Endothelial cell of umbilical vein (primary cell): ENCODE measurements around the gene ELOVL2. TPM values are rescaled to one million over a fixed set of nuclear protein-coding genes. Genes with fewer than 3 reads are reported as not detected.

Experiments
- BruUV-seq: library from RNA; stranded (reverse); fragments of 400-500 nt; replicated peaks from 2 replicates; lab custom pipeline; 2021; lab: Mats Ljungman, UMichigan
- CTCF ChIA-PET: fragments of 300-600, 350-600 bp; sonication (Branson Sonifier 250); formaldehyde crosslinking; loops from one replicate; lab custom pipeline; 2021; ENCODE audit warnings: antibody characterized with exemption, inconsistent platforms; lab: Charles Lee
- POLR2A ChIA-PET: fragments of 300-600, 350-600 bp; sonication (Branson Sonifier 250); formaldehyde crosslinking; loops from one replicate; lab custom pipeline; 2021; ENCODE audit warnings: antibody characterized with exemption, inconsistent platforms; lab: Charles Lee
- DNase-seq: peaks from one replicate; pipeline ENCODE4 v3.0.0-alpha.2; 2011; ENCODE audit warnings: low read depth, low spot score
- FAIRE-seq: peaks from 2 replicates; lab custom pipeline; 2011; peaks lifted over from hg19 to GRCh38; lab: Jason Lieb, UNC
- H2AFZ ChIP-seq: 2 replicates; pipeline ENCODE4 v1.6.0; 2012; ENCODE audit warnings: low read depth, low read length, control low read depth, inconsistent platforms
- H3K27ac ChIP-seq: 2 replicates; pipeline ENCODE4 v1.5.1; 2011; ENCODE audit warnings: low read depth, mild to moderate bottlenecking, control low read depth, low read length, moderate library complexity; ENCODE audit not compliant: insufficient read depth
- H3K27me3 ChIP-seq, 2 experiments: 2 replicates each; pipeline versions ENCODE4 v1.6.0 to v1.6.1; 2011; ENCODE audit warnings: low read length in 2 of 2, mixed read lengths in 1 of 2; ENCODE audit not compliant: control insufficient read depth in 2 of 2, insufficient read depth in 2 of 2
- H3K36me3 ChIP-seq, 2 experiments: 2 replicates in 1 of 2; 3 replicates in 1 of 2; pipeline ENCODE4 v1.5.1; 2011; ENCODE audit warnings: low read length in 2 of 2, mild to moderate bottlenecking in 1 of 2, moderate library complexity in 1 of 2; ENCODE audit not compliant: control insufficient read depth in 2 of 2, insufficient read depth in 2 of 2; ENCODE audit errors: extremely low read depth in 1 of 2
- H3K4me1 ChIP-seq: 3 replicates; pipeline ENCODE4 v1.5.1; 2011; ENCODE audit warnings: mild to moderate bottlenecking, low read length; ENCODE audit not compliant: control insufficient read depth, insufficient read depth; ENCODE audit errors: extremely low read depth
- H3K4me2 ChIP-seq: 2 replicates; pipeline ENCODE4 v1.6.1; 2011; ENCODE audit warnings: low read length, control low read depth, mixed read lengths; ENCODE audit not compliant: insufficient read depth
- H3K4me3 ChIP-seq, 3 experiments: fragments of 200-600 bp in 1 of 3; sonication (generic), shearing (Covaris generic) in 1 of 3; replicated peaks in 1 of 3; 2 replicates each; pipeline ENCODE4 v1.5.1; 2011 to 2016; ENCODE audit warnings: control low read depth in 3 of 3, low read length in 3 of 3, mild to moderate bottlenecking in 2 of 3, inconsistent platforms in 1 of 3, low read depth in 1 of 3, moderate library complexity in 1 of 3; ENCODE audit not compliant: insufficient read depth in 1 of 3
- H3K79me2 ChIP-seq: 2 replicates; pipeline ENCODE4 v1.6.0; 2012; ENCODE audit warnings: low read length, inconsistent platforms; ENCODE audit not compliant: control insufficient read depth, insufficient read depth
- H3K9ac ChIP-seq: replicated peaks from 2 replicates; pipeline ENCODE3; 2011; ENCODE audit warnings: low read length, control low read depth; ENCODE audit not compliant: insufficient read depth; ENCODE audit errors: extremely low read depth
- H3K9me1 ChIP-seq: replicated peaks from 3 replicates; pipeline ENCODE4 v1.6.0; 2011; ENCODE audit warnings: mild to moderate bottlenecking, low read length; ENCODE audit not compliant: control insufficient read depth, insufficient read depth; ENCODE audit errors: extremely low read depth
- H3K9me3 ChIP-seq: replicated peaks from 2 replicates; pipeline ENCODE4 v1.5.1; 2012; ENCODE audit warnings: low read length, inconsistent platforms; ENCODE audit not compliant: control insufficient read depth, insufficient read depth
- H4K20me1 ChIP-seq: replicated peaks from 2 replicates; pipeline ENCODE3; 2011; ENCODE audit warnings: mild to moderate bottlenecking, low read length; ENCODE audit not compliant: control insufficient read depth, insufficient read depth; ENCODE audit errors: extremely low read depth
- CTCF ChIP-seq, 2 donors: IDR thresholded peaks; 1 replicate in 1 of 2; 2 replicates in 1 of 2; pipeline ENCODE4 v1.5.1; 2011; ENCODE audit warnings: low read length in 2 of 2, mild to moderate bottlenecking in 2 of 2, moderate library complexity in 2 of 2, control low read depth in 1 of 2, inconsistent platforms in 1 of 2, low read depth in 1 of 2; ENCODE audit not compliant: insufficient read depth in 1 of 2; ENCODE audit errors: extremely low read depth in 1 of 2
- EZH2 ChIP-seq: IDR thresholded peaks from 2 replicates; pipeline ENCODE4 v1.6.1; 2012; ENCODE audit warnings: borderline replicate concordance, low read depth, mild to moderate bottlenecking, moderate library complexity, low read length, inconsistent platforms; ENCODE audit not compliant: severe bottlenecking
- FOS ChIP-seq: IDR thresholded peaks from 2 replicates; pipeline ENCODE4 v1.6.1; 2011; ENCODE audit warnings: mild to moderate bottlenecking, low read length, moderate library complexity, borderline replicate concordance; ENCODE audit not compliant: insufficient read depth
- JUN ChIP-seq: IDR thresholded peaks from 2 replicates; pipeline ENCODE4 v1.6.1; 2011; ENCODE audit warnings: borderline replicate concordance, low read depth; ENCODE audit not compliant: insufficient read length, insufficient read depth
- MYC ChIP-seq: IDR thresholded peaks from one replicate; pipeline ENCODE4 v1.6.1; 2011; ENCODE audit warnings: mild to moderate bottlenecking, low read depth, low read length
- POLR2A ChIP-seq: IDR thresholded peaks from 2 replicates; pipeline ENCODE4 v1.6.1; 2012; ENCODE audit warnings: low read depth, mild to moderate bottlenecking, control low read depth, low read length
- POLR2AphosphoS5 ChIP-seq: IDR thresholded peaks from 2 replicates; pipeline ENCODE4 v1.6.1; 2012; ENCODE audit warnings: low read depth, mild to moderate bottlenecking, control low read depth, low read length, moderate library complexity; ENCODE audit not compliant: insufficient read depth
- dilution Hi-C: fragments of 300-500 bp; cut with MboI; formaldehyde crosslinking; loops from one replicate; pipeline ENCODE4 v1.15.0; 2019; ENCODE audit warnings: low sequenced_read_pairs; ENCODE audit not compliant: extremely low pct_ligation_motif_present
- intact Hi-C: fragments of 100-400 bp; cut with micrococcal nuclease; formaldehyde crosslinking; loops from one replicate; pipeline ENCODE4 v1.10.0; 2022
- polyA plus RNA-seq, 4 experiments: library from polyadenylated mRNA; depleted of rRNA in 3 of 4; stranded (reverse) in 3 of 4; unstranded in 1 of 4; fragments of >200 nt; gene quantifications; 2 replicates each; pipeline versions ENCODE4 v1.2.1 to v1.2.3, GENCODE V29; 2011 to 2012; ENCODE audit warnings: missing spikeins in 1 of 4
- total RNA-seq: library from RNA; stranded (reverse); gene quantifications from 2 replicates; pipeline ENCODE4 v1.2.3, GENCODE V29; 2021

Gene ELOVL2
- total and polyA plus RNA-seq, 2 donors (not counting 3 experiments of a cell fraction or from before 2014, with no cell fraction given) = not detected

GRCh38 chr6:11067348-11067747, 23.2 kb upstream of the ELOVL2 start:
- Histone ChIP-seq H3K27ac (no peak overlapping the region), H3K9me1 (no peaks in the 10 kb centered on the region), H3K79me2 (no peaks in the 10 kb centered on the region), H3K27me3 (peaks cover 0 to 3% of the 10 kb centered on the region in 2 experiments), H3K9me3 (no peaks in the 10 kb centered on the region), H3K4me1 (no peaks in the 10 kb centered on the region), H2AFZ (no peak overlapping the region), H4K20me1 (no peaks in the 10 kb centered on the region), H3K36me3 (no peaks in the 10 kb centered on the region), H3K9ac (no peak overlapping the region), H3K4me2 (no peak overlapping the region), H3K4me3 (no peak overlapping the region)
- ChIA-PET POLR2A (no interaction called here), CTCF (interaction anchor here (0.7 to 6.0 kb wide), 6 partner anchors 11 to 589 kb away, joined by 3 to 43 read pairs (median 6); no protein-coding TSS in a partner anchor)
- FAIRE-seq (no peak), DNase-seq (no peak)
- intact Hi-C loops (no loop called here), dilution Hi-C loops (no loop called here)
- TF ChIP-seq FOS (no peak), POLR2AphosphoS5 (no peak), POLR2A (no peak), EZH2 (no peak), CTCF (IDR thresholded peaks at IDR 0.05; ENCODE audit: extremely low read depth in 1 of 2, insufficient read depth in 1 of 2, low read depth in 1 of 2, low read length in 2 of 2) (no peak), JUN (no peak), MYC (no peak)
- BruUV-seq = no TSS peak
